ENCODE measurements around the gene LGALS16.
"Not testable (repeated sequence)": the region's sequence is repeated elsewhere in the genome, so short reads cannot be mapped to it uniquely, and the experiment has no call there.

LGALS16 gene, protein sequence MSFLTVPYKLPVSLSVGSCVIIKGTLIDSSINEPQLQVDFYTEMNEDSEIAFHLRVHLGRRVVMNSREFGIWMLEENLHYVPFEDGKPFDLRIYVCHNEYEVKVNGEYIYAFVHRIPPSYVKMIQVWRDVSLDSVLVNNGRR

DNA sequence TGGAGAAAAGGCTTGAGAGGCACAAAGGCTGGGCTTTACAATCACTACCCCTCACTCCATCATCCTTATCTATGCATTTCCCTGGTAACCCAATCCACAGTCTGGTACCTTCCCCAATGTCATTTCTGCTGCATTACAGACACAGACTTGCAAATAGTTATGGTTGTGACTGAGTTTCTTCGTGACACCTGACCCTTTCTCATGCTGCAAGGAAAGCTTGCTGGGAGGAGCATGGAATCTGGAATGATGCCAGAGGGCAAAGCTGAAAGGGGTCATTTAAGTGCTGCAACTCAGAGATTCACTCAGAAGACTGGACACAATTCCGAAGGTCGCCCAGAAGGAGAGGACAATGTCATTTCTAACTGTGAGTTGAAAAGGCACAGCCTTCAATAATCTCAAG is at the start of gene LGALS16:
Gene LGALS16, plus strand, starts transcription at position 301 of the 400 bp plus-strand sequence. Its CDS starts 49 bp downstream, at position 350.
- DNase-seq (ENCODE audit: extremely low read depth in 1 of 2, low read depth in 1 of 2), result no peak

DNA sequence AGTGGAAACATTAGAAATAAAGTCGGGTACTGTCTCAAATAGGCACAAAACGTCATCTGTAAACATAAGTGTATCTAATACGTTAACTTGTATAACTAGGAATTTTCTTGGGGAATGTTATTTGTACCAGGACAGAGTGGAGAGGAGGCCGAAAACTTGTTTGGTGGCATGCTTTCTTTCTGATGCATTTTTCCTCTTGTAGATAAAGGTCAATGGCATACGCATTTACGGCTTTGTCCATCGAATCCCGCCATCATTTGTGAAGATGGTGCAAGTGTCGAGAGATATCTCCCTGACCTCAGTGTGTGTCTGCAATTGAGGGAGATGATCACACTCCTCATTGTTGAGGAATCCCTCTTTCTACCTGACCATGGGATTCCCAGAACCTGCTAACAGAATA is 48.7 kb upstream of the LGALS16 start:
- no peak for DNase-seq (ENCODE audit: extremely low read depth in 1 of 2, low read depth in 1 of 2)

DNA sequence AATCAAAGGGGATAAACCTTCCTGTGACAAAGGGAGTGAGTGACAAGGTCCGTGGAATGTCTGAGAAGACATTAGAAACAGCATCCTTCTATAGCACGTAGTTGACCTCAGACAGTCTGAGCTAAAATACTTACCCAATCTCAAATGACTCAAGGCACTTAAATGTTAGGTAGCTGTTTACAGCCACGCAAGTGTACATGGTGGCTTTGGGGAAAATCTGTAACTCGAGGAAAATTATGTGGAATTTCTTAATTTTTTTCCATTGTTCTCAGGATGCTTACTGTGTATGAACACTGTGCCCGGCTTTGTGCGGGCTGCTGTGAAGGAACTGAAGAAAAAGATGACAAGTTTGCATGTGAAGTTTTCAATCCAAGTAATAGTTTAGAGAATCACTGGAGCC is 48.2 kb upstream of the LGALS16 start:
- no peak for DNase-seq (ENCODE audit: extremely low read depth in 1 of 2, low read depth in 1 of 2)

DNA sequence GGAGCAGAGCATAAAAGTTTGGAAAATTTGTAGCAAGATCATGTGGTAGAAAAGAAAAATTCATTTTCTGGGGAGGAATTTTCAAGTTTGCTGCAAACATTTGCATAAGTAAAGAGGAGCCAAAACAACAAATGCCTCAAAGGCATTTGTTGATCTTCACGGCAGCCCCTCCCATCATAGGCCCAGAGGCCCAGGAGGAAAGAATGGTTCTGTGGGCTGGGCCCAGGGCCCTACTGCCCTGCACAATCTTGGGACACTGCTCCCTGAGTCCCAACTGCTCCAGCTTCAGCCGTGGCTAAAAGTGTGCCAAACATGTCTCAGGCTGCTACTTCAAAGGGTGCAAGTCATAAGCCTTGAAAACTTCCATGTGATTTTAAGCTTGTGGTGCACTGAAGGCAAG is 42.1 kb upstream of the LGALS16 start:
- no peak for DNase-seq (ENCODE audit: extremely low read depth in 1 of 2, low read depth in 1 of 2)

DNA sequence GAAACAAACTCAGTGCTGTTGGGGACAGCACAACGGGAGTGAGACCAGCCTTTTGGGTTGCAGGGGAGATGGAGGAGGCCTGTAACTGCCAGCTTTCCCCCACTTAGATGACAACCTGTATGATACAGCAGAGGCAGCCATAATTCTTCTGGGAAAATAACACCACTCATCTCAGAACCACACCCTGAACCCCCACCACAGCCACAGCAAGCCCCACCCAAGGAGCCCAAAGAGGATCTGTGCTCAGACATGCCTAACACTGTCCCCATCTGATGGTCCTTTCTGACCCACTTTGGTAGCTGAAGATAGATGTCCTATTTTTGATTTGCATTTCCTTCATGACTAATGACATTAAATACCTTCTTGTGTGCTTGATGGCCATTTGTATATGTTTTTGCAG is 38.0 kb upstream of the LGALS16 start:
- no peak for DNase-seq (ENCODE audit: extremely low read depth in 1 of 2, low read depth in 1 of 2)

DNA sequence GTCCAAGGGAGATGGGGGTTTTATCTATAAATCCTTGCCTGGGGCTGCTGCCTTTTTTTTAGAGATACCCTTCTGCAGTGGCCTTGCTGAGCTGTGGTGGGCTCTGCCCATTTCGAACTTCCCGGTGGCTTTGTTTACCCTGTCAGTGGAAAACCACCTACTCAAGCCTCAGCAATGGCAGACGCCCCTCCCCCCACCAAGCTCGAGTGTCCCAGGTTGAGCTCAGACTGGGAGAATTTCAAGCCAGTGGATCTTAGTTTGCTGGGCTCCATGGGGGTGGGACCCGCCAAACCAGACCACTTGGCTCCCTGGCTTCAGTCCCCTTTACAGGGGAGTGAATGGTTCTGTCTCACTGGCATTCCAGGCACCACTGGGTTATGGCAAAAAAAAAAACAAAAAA is 31.8 kb upstream of the LGALS16 start:
- DNase-seq (ENCODE audit: extremely low read depth in 1 of 2, low read depth in 1 of 2), result no peak

DNA sequence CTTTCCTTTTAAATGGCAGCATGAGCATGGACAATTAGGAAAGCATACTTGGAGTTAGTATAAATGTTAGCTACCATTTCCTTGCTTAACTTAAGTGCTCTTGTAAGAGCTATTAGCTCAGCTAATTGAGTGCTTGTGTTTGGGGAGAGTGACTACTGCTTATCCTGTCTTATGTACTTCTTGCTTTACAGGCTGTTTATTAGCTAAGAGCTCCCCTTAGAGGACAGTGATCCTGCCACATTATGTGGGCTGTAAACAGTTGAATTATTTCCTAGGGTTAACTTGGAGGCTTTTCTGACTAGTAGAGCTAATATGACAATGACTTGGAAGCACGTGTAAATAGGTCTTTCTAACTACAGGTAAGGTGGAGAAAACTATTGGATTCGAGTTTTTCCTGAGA is 28.1 kb upstream of the LGALS16 start:
- DNase-seq (ENCODE audit: extremely low read depth in 1 of 2, low read depth in 1 of 2), result not testable (repeated sequence)

DNA sequence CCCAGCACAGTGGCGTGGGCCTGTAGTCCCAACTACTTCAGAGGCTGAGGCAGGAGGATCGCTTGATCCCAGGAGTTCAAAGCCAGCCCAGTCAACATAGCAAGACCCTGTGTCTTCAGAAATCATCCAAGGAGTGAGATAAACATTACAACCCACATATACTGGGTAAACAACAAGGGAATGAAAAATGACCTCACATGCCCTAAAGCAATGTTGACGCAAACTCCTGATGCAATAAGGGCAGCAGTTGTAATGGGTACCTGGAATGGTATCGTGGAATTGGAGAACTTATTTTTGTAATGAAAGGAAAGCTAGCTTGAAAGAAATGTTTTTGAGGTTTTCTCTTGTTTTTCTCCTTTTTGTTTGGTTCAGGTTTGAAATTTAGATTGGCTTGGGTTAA is 24.5 kb upstream of the LGALS16 start:
- no peak for DNase-seq (ENCODE audit: extremely low read depth in 1 of 2, low read depth in 1 of 2)

DNA sequence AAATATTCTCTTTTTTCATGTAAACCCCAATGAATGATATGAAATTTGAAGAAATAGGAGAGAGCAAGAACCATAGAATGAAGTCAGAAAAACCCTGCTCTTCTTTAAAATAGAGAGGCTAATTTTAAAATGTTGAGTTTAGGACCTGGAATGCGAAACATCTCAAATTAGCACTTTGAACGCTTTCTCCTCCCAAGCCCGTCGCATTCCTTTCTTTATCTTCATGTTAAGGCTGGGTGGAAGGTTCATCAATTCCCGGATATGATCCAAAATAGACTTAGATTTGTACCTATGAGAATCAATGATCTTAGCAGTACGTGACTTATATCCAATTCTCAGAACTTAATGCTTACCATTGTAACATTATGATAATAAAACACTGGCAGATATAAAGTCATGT is 24.1 kb upstream of the LGALS16 start:
- DNase-seq (ENCODE audit: extremely low read depth in 1 of 2, low read depth in 1 of 2), result no peak

DNA sequence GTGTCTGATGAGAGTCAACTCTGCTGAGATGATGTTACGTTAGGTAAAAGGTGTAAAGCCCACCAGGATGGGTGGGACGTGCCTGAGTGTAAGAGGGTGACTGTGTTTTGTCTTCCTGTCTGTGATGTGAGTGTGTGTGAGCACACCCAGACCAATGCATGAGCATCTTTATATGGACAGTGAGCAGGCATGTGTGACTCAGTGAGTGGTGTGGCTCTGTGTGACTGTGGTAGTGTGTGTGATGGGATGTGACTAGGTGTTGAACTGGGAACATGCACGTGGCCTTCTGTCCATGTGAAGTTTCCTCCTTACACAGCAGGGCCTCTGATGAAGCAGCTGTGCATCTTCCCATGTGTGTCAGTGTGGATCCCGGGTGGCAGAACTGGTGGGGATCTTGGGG is 17.8 kb upstream of the LGALS16 start:
- DNase-seq (ENCODE audit: extremely low read depth in 1 of 2, low read depth in 1 of 2), result no peak

DNA sequence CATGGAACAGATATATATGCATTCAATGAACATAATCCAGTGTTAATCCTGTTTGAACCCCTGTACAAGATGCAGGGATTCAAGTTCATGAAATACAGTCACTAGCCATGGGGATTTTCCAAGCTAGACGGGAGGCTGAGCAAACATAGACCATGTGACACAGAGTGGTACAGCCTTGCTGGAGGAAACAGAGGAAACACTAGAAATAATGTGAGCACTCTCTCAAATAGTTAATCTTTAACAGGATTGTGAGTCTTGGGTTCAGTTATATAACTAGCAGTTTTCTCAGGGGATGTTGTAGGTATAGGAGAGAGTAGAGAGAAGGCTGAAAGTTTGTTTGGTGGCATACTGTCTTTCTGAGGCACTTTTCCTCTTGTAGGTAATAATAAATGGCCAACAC is 13.9 kb upstream of the LGALS16 start:
- no peak for DNase-seq (ENCODE audit: extremely low read depth in 1 of 2, low read depth in 1 of 2)

DNA sequence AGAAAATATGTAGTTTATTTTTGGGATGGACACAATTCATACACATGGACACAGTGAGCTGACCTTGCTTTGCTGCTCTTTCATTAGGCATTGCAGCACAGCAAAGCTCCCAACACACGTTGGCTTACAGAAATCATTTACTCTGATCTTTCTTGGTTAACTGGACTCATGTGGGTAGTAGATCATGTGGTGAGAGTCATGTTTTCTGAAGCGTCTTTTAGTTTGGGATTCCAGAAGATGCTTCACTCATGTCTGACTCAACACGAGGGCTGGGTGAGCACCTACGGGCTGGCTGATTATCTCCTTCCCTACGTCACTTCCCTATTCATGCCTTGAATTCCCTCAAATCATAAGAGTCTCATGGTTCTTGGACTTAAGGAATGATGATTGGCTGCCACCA is 12.1 kb upstream of the LGALS16 start:
- no peak for DNase-seq (ENCODE audit: extremely low read depth in 1 of 2, low read depth in 1 of 2)

DNA sequence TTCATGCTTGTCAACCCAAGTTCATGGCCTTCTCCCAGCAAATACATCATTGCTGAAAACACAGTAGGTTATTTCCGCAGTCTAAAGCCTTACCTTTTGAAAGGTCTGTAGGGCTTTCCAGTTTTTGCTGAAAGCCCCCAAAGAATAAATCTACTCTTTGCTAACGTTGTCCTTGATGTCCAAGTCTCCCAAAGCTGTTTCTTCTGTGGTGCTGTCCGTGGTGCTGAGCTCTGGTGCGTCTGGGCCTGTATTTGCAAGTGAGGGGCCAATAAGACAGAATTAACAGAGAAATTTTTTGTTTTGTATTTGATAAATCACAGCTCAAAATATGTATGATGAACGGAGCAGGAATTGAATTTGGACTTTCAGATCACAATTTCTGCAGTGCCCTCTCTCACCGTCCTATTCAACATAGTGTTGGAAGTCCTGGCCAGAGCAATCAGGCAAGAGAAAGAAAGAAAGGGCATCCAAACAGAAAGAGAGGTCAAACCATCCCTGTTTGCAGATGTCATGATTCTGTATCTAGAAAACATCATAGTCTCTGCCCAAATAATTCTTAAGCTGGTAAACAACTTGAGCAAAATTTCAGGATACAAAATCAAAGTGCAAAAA is 9.8 kb upstream of the LGALS16 start:
- no peak for DNase-seq (ENCODE audit: extremely low read depth in 1 of 2, low read depth in 1 of 2)

DNA sequence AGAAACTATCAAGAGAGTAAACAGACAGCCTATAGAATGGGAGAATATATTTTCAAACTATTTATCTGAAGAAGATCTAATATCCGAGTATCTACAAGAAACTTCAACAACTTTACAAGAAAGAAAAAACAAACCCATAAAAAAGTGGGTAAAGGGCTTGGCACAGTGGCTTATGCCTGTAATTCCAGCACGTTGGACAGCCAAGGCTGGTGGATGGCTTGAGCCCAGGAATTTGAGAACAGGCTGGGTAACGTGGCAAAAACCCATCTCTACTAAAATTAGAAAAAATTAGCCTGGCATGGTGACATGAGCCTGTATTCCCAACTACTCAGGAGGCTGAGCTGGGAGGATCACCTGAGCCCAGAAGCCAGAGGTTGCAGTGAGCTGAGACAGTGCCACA is 7.8 kb upstream of the LGALS16 start:
- DNase-seq (ENCODE audit: extremely low read depth in 1 of 2, low read depth in 1 of 2), result no peak

DNA sequence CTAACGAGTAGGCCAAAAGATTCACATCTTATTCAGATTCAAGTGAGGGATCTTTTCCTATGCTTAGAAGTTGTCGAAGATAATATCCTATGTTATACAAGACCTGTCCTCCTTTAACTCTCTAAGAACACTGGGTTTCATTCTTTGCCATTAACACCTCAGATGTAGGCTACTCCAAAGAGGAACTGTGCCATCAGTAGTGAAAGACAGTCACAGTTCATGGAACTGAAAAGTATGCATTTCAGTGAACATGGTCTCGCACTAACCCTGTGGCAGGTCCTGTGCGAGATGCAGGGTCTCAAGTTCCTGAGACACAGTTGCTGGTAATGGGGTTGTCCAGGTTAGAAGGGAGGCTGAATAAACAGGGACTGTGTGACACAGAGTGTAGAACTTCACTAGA is 4.1 kb downstream of the LGALS16 start:
- no peak for DNase-seq (ENCODE audit: extremely low read depth in 1 of 2, low read depth in 1 of 2)

DNA sequence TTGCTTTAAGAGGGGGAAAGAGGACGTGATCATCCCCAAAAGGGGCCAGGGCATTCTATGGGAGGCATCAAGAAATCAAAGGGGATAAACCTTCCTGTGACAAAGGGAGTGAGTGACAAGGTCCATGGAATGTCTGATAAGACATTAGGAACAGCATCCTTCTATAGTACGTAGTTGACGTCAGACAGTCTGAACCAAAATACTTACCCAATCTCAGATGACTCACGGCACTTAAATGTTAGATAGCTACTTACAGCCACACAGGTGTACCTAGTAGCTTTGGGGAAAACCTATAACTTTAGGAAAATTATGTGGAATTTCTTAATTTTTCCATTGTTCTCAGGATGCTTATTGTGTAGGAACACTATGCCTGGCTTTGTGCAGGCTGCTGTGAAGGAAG is 4.9 kb downstream of the LGALS16 start:
- no peak for DNase-seq (ENCODE audit: extremely low read depth in 1 of 2, low read depth in 1 of 2)

DNA sequence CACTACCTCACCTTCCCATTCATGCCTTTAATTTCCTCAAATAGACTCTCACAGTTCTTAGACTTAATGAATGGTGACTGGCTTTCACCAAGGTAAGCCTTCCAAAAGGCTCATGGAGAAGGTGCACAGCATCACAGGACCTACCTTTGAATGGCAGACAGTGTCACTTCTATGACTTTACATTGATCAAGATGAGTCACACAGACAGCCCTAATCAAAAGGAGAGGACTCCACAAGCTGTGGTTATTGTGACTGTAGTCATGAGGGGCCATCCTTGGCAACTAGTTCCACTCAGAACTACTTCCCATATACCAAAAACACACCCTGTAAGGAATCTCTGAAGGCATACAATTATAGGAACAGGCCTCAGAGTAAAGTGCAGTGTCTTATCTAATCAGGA is 5.9 kb downstream of the LGALS16 start:
- DNase-seq (ENCODE audit: extremely low read depth in 1 of 2, low read depth in 1 of 2), result no peak

DNA sequence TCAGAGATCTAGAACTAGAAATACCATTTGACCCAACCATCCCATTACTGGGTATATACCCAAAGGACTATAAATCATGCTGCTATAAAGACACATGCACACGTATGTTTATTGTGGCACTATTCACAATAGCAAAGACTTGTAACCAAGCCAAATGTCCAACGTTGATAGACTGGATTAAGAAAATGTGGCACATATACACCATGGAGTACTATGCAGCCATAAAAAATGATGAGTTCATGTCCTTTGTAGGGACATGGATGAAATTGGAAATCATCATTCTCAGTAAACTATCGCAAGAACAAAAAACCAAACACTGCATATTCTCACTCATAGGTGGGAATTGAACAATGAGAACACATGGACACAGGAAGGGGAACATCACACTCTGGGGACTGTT is 14.1 kb downstream of the LGALS16 start:
- DNase-seq (ENCODE audit: extremely low read depth in 1 of 2, low read depth in 1 of 2), result not testable (repeated sequence)

DNA sequence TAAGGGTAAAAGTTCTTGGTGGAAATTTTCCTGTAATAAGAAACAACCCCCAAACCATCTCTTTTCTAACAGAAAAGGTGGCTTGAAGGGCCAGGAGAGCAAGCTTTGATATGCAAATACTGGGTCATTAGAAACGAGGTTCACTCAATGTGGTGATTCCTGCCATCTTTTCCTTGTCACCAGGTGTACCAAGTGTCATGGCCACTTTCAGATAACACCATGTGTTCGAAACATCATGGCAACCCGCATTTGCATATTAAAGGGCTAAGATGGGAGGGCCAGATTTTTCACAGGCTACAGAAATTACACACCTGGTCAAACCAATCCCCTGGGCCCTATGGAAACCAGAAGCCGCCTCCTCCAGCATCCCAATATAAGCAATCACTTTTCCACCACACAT is 15.3 kb downstream of the LGALS16 start:
- DNase-seq (ENCODE audit: extremely low read depth in 1 of 2, low read depth in 1 of 2), result no peak

DNA sequence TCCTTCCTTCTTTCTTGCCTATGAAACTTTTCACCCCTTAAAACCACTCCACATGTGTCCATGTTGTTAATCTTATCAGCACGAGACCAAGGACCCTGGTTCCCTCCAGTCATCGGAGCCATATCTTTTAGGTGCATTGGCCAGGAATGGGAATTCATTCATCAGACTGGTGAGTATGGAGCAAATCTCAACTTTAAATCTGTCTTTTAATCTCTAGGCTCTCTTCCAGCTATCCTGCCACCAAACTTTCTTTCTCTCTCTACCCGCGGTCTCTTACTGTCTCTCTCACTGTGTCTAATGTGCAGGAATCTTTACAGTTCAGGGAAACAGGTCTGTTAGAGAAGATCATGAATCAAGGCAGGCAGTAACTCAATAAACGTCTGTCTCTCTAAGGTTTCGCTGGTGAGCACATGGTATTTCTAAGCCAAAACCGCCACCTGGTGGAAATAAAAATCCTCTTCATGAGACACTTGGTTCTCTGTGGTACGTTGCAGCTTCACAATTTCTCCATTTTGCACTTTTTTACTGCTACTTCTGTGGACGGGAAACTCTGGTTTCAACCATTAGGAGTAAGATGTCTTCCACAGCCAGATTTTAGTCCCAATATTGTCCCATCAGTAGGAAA is 16.1 kb downstream of the LGALS16 start:
- DNase-seq (ENCODE audit: extremely low read depth in 1 of 2, low read depth in 1 of 2), result no peak

DNA sequence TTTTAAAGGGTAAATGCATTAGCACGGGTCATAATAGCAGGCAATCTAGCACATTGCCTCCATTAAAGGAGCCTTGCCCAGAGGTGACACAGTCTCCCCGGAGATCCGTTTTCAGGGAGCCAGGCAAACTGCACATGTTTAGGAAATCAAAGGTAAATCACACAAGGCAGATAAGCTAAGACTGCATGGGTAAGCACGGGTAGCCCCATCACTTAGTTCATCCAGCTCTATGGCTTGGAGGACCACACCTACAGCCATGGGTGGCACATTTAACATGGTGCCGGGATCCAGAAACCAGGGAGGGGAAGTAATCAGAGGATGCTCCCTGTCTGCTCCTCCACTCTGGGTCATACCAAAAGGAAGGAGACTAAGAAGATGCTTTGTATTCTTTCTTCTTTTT is 16.8 kb downstream of the LGALS16 start:
- no peak for DNase-seq (ENCODE audit: extremely low read depth in 1 of 2, low read depth in 1 of 2)

DNA sequence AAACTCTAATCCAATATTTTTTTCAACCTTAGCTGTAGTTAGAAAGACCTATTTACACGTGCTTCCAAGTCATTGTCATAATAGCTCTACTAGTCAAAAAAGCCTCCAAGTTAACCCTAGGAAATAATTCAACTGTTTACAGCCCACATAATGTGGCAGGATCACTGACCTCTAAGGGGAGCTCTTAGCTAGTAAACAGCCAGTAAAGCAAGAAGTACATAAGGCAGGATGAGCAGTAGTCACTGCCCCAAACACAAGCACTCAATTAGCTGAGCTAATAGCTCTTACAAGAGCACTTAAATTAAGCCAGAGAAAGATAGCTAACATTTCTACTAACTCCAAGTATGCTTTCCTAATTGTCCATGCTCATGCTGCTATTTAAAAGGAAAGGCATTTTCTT is 18.1 kb downstream of the LGALS16 start:
- not testable (repeated sequence) for DNase-seq (ENCODE audit: extremely low read depth in 1 of 2, low read depth in 1 of 2)

DNA sequence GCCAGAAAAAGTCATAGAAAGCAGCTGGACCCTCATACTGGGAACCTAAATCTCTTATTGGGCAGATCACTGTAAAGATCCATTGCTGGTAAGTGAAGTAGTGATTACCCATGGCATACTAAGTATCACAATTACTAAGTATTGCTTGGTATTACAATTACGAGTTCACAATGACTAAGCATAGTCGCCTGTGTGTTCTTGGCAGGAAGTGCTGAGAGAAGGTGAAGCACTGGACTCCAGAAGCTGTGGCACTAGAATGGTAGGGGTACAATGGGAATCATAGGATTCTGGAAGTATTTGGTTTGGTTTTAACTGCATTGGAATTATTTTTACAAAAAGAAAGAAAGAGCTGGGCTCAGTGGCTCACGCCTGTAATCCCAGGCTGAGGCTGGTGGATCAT is 20.3 kb downstream of the LGALS16 start:
- no peak for DNase-seq (ENCODE audit: extremely low read depth in 1 of 2, low read depth in 1 of 2)
